ENCODE data around the gene CEACAM7. TPM values are rescaled to one million over a fixed set of nuclear protein-coding genes. Genes with fewer than 3 reads are reported as not detected.

Gene CEACAM7
- total RNA-seq, 1 donor from 2014 or later, result not detected

DNA sequence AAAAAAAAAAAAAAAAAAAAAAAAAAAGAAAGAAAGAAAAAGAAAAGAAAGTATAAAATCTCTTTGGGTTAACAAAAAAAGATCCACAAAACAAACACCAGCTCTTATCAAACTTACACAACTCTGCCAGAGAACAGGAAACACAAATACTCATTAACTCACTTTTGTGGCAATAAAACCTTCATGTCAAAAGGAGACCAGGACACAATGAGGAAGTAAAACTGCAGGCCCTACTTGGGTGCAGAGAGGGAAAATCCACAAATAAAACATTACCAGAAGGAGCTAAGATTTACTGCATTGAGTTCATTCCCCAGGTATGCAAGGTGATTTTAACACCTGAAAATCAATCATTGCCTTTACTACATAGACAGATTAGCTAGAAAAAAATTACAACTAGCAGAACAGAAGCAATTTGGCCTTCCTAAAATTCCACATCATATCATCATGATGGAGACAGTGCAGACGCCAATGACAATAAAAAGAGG, 10.7 kb upstream of the CEACAM7 start:
- TF ChIP-seq, protein P1, sequence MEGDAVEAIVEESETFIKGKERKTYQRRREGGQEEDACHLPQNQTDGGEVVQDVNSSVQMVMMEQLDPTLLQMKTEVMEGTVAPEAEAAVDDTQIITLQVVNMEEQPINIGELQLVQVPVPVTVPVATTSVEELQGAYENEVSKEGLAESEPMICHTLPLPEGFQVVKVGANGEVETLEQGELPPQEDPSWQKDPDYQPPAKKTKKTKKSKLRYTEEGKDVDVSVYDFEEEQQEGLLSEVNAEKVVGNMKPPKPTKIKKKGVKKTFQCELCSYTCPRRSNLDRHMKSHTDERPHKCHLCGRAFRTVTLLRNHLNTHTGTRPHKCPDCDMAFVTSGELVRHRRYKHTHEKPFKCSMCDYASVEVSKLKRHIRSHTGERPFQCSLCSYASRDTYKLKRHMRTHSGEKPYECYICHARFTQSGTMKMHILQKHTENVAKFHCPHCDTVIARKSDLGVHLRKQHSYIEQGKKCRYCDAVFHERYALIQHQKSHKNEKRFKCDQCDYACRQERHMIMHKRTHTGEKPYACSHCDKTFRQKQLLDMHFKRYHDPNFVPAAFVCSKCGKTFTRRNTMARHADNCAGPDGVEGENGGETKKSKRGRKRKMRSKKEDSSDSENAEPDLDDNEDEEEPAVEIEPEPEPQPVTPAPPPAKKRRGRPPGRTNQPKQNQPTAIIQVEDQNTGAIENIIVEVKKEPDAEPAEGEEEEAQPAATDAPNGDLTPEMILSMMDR (IDR thresholded peaks at IDR 0.05; ENCODE audit: insufficient read depth, low read length, poor library complexity, severe bottlenecking), result no peak
- Histone ChIP-seq H3K27me3 (ENCODE audit: control insufficient read depth, insufficient read depth, low read length) (no peaks in the 10 kb centered on the region), H3K4me3 (ENCODE audit: low read depth, low read length) (no peak overlapping the region), H3K36me3 (ENCODE audit: control insufficient read depth, insufficient read depth, low read length) (no peaks in the 10 kb centered on the region)
- no peak for DNase-seq (ENCODE audit: low read depth)

- TF ChIP-seq, protein P1 (IDR thresholded peaks at IDR 0.05; ENCODE audit: insufficient read depth, low read length, poor library complexity, severe bottlenecking), result no peak
- Histone ChIP-seq H3K27me3 (ENCODE audit: control insufficient read depth, insufficient read depth, low read length) (no peaks in the 10 kb centered on the region), H3K4me3 (ENCODE audit: low read depth, low read length) (no peak overlapping the region), H3K36me3 (ENCODE audit: control insufficient read depth, insufficient read depth, low read length) (no peaks in the 10 kb centered on the region)
- DNase-seq (ENCODE audit: low read depth), result no peak
Measured at GRCh38 chr19:41697198-41697855, 9.3 kb upstream of the CEACAM7 start.

DNA sequence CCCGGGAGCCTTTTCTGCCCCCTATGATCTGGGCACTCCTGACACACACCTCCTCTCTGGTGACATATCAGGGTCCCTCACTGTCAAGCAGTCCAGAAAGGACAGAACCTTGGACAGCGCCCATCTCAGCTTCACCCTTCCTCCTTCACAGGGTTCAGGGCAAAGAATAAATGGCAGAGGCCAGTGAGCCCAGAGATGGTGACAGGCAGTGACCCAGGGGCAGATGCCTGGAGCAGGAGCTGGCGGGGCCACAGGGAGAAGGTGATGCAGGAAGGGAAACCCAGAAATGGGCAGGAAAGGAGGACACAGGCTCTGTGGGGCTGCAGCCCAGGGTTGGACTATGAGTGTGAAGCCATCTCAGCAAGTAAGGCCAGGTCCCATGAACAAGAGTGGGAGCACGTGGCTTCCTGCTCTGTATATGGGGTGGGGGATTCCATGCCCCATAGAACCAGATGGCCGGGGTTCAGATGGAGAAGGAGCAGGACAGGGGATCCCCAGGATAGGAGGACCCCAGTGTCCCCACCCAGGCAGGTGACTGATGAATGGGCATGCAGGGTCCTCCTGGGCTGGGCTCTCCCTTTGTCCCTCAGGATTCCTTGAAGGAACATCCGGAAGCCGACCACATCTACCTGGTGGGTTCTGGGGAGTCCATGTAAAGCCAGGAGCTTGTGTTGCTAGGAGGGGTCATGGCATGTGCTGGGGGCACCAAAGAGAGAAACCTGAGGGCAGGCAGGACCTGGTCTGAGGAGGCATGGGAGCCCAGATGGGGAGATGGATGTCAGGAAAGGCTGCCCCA, 8.5 kb upstream of the CEACAM7 start:
- H3K36me3 ChIP-seq (ENCODE audit: control insufficient read depth, insufficient read depth, low read length), result no peaks in the 10 kb centered on the region
- TF ChIP-seq, protein P1 (IDR thresholded peaks at IDR 0.05; ENCODE audit: insufficient read depth, low read length, poor library complexity, severe bottlenecking), result no peak
- DNase-seq (ENCODE audit: low read depth), result no peak
- no peak overlapping the region for H3K4me3 ChIP-seq (ENCODE audit: low read depth, low read length)
- no peaks in the 10 kb centered on the region for H3K27me3 ChIP-seq (ENCODE audit: control insufficient read depth, insufficient read depth, low read length)

DNA sequence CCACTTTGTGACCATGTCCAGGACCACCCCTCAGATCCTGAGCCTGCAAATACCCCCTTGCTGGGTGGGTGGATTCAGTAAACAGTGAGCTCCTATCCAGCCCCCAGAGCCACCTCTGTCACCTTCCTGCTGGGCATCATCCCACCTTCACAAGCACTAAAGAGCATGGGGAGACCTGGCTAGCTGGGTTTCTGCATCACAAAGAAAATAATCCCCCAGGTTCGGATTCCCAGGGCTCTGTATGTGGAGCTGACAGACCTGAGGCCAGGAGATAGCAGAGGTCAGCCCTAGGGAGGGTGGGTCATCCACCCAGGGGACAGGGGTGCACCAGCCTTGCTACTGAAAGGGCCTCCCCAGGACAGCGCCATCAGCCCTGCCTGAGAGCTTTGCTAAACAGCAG, 7.7 kb upstream of the CEACAM7 start:
- Histone ChIP-seq H3K36me3 (ENCODE audit: control insufficient read depth, insufficient read depth, low read length) (no peaks in the 10 kb centered on the region), H3K27me3 (ENCODE audit: control insufficient read depth, insufficient read depth, low read length) (no peaks in the 10 kb centered on the region), H3K4me3 (ENCODE audit: low read depth, low read length) (no peak overlapping the region)
- TF ChIP-seq, protein P1 (IDR thresholded peaks at IDR 0.05; ENCODE audit: insufficient read depth, low read length, poor library complexity, severe bottlenecking), result no peak
- no peak for DNase-seq (ENCODE audit: low read depth)

- Histone ChIP-seq H3K27me3 (ENCODE audit: control insufficient read depth, insufficient read depth, low read length) (no peaks in the 10 kb centered on the region), H3K4me3 (ENCODE audit: low read depth, low read length) (no peak overlapping the region), H3K36me3 (ENCODE audit: control insufficient read depth, insufficient read depth, low read length) (no peaks in the 10 kb centered on the region)
- no peak for DNase-seq (ENCODE audit: low read depth)
- TF ChIP-seq, protein P1 (IDR thresholded peaks at IDR 0.05; ENCODE audit: insufficient read depth, low read length, poor library complexity, severe bottlenecking), result no peak
Measured at GRCh38 chr19:41694831-41695635, 7.0 kb upstream of the CEACAM7 start.
